HG03469 (cell line): ENCODE results near the gene KMT5B.
A peak's percentile ranks its signal among the peaks of the same experiment; 100 is the strongest.

ENCODE experiments used
- ATAC-seq: cut with Tn5 transposase; IDR thresholded peaks from one replicate; pipeline ENCODE4 v1.9.1; 2021; ENCODE audit warnings: mild to moderate bottlenecking, moderate library complexity, moderate number of reproducible peaks; ENCODE audit not compliant: unreplicated experiment

The KMT5B gene

GRCh38 chr11:68121067-68121899 is 91.8 kb downstream of the KMT5B start, which contains the start of gene CHKA:
TSS of gene CHKA (minus strand) at chr11:68121388. CDS start at chr11:68121177, 211 bp downstream.
- ATAC-seq: peak; percentile 56

GRCh38 chr11:68120273-68121066 is 92.6 kb downstream of the KMT5B start:
- ATAC-seq: no peak

GRCh38 chr11:68118706-68119448 is 94.2 kb downstream of the KMT5B start:
- no peak for ATAC-seq

- no peak for ATAC-seq
Measured at GRCh38 chr11:68117853-68118470, 95.1 kb downstream of the KMT5B start.

GRCh38 chr11:68116974-68117373 is 96.1 kb downstream of the KMT5B start:
- no peak for ATAC-seq

- ATAC-seq: no peak
Measured at GRCh38 chr11:68116126-68116525, 97.0 kb downstream of the KMT5B start.

- no peak for ATAC-seq
Measured at GRCh38 chr11:68115285-68115684, 97.8 kb downstream of the KMT5B start.

GRCh38 chr11:68113986-68114385 is 99.1 kb downstream of the KMT5B start:
- ATAC-seq: no peak

- ATAC-seq: no peak
Measured at GRCh38 chr11:68107689-68108088, 105.4 kb downstream of the KMT5B start.

GRCh38 chr11:68106165-68106940 is 106.7 kb downstream of the KMT5B start:
- ATAC-seq: no peak
